ENCODE data around the gene PERP. TPM values are rescaled to one million over a fixed set of nuclear protein-coding genes. Genes with fewer than 3 reads are reported as not detected.

PERP gene
- total RNA-seq, 2 donors from 2014 or later = 85.4 to 120 TPM

- peak; percentile 91 for DNase-seq
- TF ChIP-seq CTCF (conservative IDR thresholded peaks at IDR 0.05) = no peak
- H3K4me3 Mint-ChIP-seq = peak overlapping the region; percentile 92
- Histone ChIP-seq H3K36me3 (ENCODE audit: control insufficient read depth, insufficient read depth, low read length) (peaks cover 22% of the 10 kb centered on the region), H3K27me3 (ENCODE audit: control insufficient read depth, insufficient read depth, low read length, poor library complexity, severe bottlenecking) (no peaks in the 10 kb centered on the region), H3K9me3 (ENCODE audit: control insufficient read depth, low read length) (no peaks in the 10 kb centered on the region), H3K4me1 (ENCODE audit: control insufficient read depth, insufficient read depth, low read length) (no peaks in the 10 kb centered on the region), H3K27ac (ENCODE audit: low read depth, low read length) (no peak overlapping the region), H3K9ac (ENCODE audit: extremely low read depth, low read length, poor library complexity, severe bottlenecking) (peak overlapping the region; percentile 95), H3K4me3 (ENCODE audit: low read length) (peak overlapping the region; percentile 86)
- H3K27ac Mint-ChIP-seq = peak overlapping the region; percentile 96
- no peaks in the 10 kb centered on the region for H3K27me3 Mint-ChIP-seq (ENCODE audit: insufficient read depth)
- peaks cover 23% of the 10 kb centered on the region for H3K36me3 Mint-ChIP-seq (ENCODE audit: low read depth)
- H3K4me1 Mint-ChIP-seq = peaks cover 35% of the 10 kb centered on the region
- no peaks in the 10 kb centered on the region for H3K9me3 Mint-ChIP-seq
- WGBS, 2 experiments (ENCODE audit: insufficient coverage in 1 of 2, insufficient read length in 1 of 2) = 0% methylated on average over 3 to 9 of the region's 10 CpGs
Observed at GRCh38 chr6:138105880-138106664, 1.1 kb downstream of the PERP start.

GRCh38 chr6:138105446-138105845, 1.8 kb downstream of the PERP start:
- H3K36me3 ChIP-seq (ENCODE audit: control insufficient read depth, insufficient read depth, low read length) = peaks cover 26% of the 10 kb centered on the region
- H3K9me3 Mint-ChIP-seq = no peaks in the 10 kb centered on the region
- peak; percentile 16 for TF ChIP-seq CTCF (conservative IDR thresholded peaks at IDR 0.05)
- H3K4me1 ChIP-seq (ENCODE audit: control insufficient read depth, insufficient read depth, low read length) = no peaks in the 10 kb centered on the region
- peak overlapping the region; percentile 96 for H3K27ac Mint-ChIP-seq
- H3K27ac ChIP-seq (ENCODE audit: low read depth, low read length) = no peak overlapping the region
- H3K4me3 ChIP-seq (ENCODE audit: low read length) = peak overlapping the region; percentile 86
- 33 to 40% methylated on average over 1 to 5 of the region's 5 CpGs for WGBS, 2 experiments (ENCODE audit: insufficient coverage in 1 of 2, insufficient read length in 1 of 2)
- H3K4me1 Mint-ChIP-seq = peaks cover 39% of the 10 kb centered on the region
- H3K36me3 Mint-ChIP-seq (ENCODE audit: low read depth) = peaks cover 27% of the 10 kb centered on the region
- DNase-seq = no peak
- H3K27me3 Mint-ChIP-seq (ENCODE audit: insufficient read depth) = no peaks in the 10 kb centered on the region
- H3K9ac ChIP-seq (ENCODE audit: extremely low read depth, low read length, poor library complexity, severe bottlenecking) = peak overlapping the region; percentile 95
- H3K27me3 ChIP-seq (ENCODE audit: control insufficient read depth, insufficient read depth, low read length, poor library complexity, severe bottlenecking) = no peaks in the 10 kb centered on the region
- H3K9me3 ChIP-seq (ENCODE audit: control insufficient read depth, low read length) = peaks cover 3% of the 10 kb centered on the region
- H3K4me3 Mint-ChIP-seq = peak overlapping the region; percentile 92

GRCh38 chr6:138104618-138105213, 2.5 kb downstream of the PERP start:
- H3K4me3 Mint-ChIP-seq = peak overlapping the region; percentile 92
- H3K9me3 ChIP-seq (ENCODE audit: control insufficient read depth, low read length) = peaks cover 10% of the 10 kb centered on the region
- peaks cover 2% of the 10 kb centered on the region for H3K9me3 Mint-ChIP-seq
- H3K27me3 ChIP-seq (ENCODE audit: control insufficient read depth, insufficient read depth, low read length, poor library complexity, severe bottlenecking) = no peaks in the 10 kb centered on the region
- peak overlapping the region; percentile 95 for H3K9ac ChIP-seq (ENCODE audit: extremely low read depth, low read length, poor library complexity, severe bottlenecking)
- DNase-seq = no peak
- no peaks in the 10 kb centered on the region for H3K27me3 Mint-ChIP-seq (ENCODE audit: insufficient read depth)
- H3K4me3 ChIP-seq (ENCODE audit: low read length) = peak overlapping the region; percentile 86
- peak overlapping the region; percentile 30 for H3K27ac Mint-ChIP-seq
- peaks cover 35% of the 10 kb centered on the region for H3K36me3 Mint-ChIP-seq (ENCODE audit: low read depth)
- WGBS, 2 experiments (ENCODE audit: insufficient coverage in 1 of 2, insufficient read length in 1 of 2) = 76 to 83% methylated on average over 6 to 10 of the region's 10 CpGs
- H3K4me1 Mint-ChIP-seq = peaks cover 41% of the 10 kb centered on the region
- H3K27ac ChIP-seq (ENCODE audit: low read depth, low read length) = no peak overlapping the region
- H3K4me1 ChIP-seq (ENCODE audit: control insufficient read depth, insufficient read depth, low read length) = no peaks in the 10 kb centered on the region
- peaks cover 32% of the 10 kb centered on the region for H3K36me3 ChIP-seq (ENCODE audit: control insufficient read depth, insufficient read depth, low read length)
- no peak for TF ChIP-seq CTCF (conservative IDR thresholded peaks at IDR 0.05)

All from endodermal cell (in vitro differentiated cells).